A673 (cell line): ENCODE data around the gene FPGS. TPM values are rescaled to one million over a fixed set of nuclear protein-coding genes. Genes with fewer than 3 reads are reported as not detected.

Source experiments
- BruUV-seq: library from RNA; stranded (reverse); fragments of 400-500 nt; replicated peaks from 2 replicates; lab custom pipeline; 2021; lab: Mats Ljungman, UMichigan
- CTCF ChIA-PET: fragments of 300-600 bp; sonication (Branson Sonifier 250); formaldehyde crosslinking; loops from one replicate; lab custom pipeline; 2022; ENCODE audit warnings: antibody characterized with exemption; lab: Charles Lee
- POLR2A ChIA-PET: fragments of 300-600 bp; sonication (Branson Sonifier 250); formaldehyde crosslinking; loops from one replicate; lab custom pipeline; 2022; ENCODE audit warnings: antibody characterized with exemption; ENCODE audit not compliant: low non-redundant PET; lab: Charles Lee
- DNase-seq: peaks from one replicate; pipeline ENCODE4 v3.0.0-alpha.2; 2015; ENCODE audit warnings: low spot score
- H3K27ac ChIP-seq: fragments of 200-600 bp; sonication (generic); 2 replicates; pipeline ENCODE4 v1.5.1; 2016; ENCODE audit warnings: mixed run types, low read depth, mild to moderate bottlenecking, mixed read lengths, antibody characterized with exemption, low read length; ENCODE audit not compliant: poor library complexity, severe bottlenecking
- H3K27me3 ChIP-seq: fragments of 200-600 bp; sonication (generic); replicated peaks from 2 replicates; pipeline ENCODE4 v1.6.1; 2017; ENCODE audit warnings: mixed run types, low read depth, mild to moderate bottlenecking, mixed read lengths, antibody characterized with exemption, low read length; ENCODE audit not compliant: insufficient read depth, poor library complexity
- H3K36me3 ChIP-seq: fragments of 200-600 bp; sonication (generic); 2 replicates; pipeline ENCODE4 v1.6.1; 2016; ENCODE audit warnings: mixed run types, mild to moderate bottlenecking, mixed read lengths, antibody characterized with exemption, low read length; ENCODE audit not compliant: insufficient read depth, poor library complexity, severe bottlenecking
- H3K4me1 ChIP-seq: fragments of 200-600 bp; sonication (generic); 2 replicates; pipeline ENCODE4 v1.6.1; 2017; ENCODE audit warnings: mixed run types, mild to moderate bottlenecking, mixed read lengths, antibody characterized with exemption, low read length; ENCODE audit not compliant: insufficient read depth, poor library complexity, severe bottlenecking
- H3K4me3 ChIP-seq: fragments of 200-600 bp; sonication (generic); 2 replicates; pipeline ENCODE4 v1.5.1; 2016; ENCODE audit warnings: low read depth, mixed run types, mild to moderate bottlenecking, mixed read lengths, low read length; ENCODE audit not compliant: poor library complexity, severe bottlenecking
- H3K9me3 ChIP-seq: fragments of 200-600 bp; sonication (generic); 2 replicates; pipeline ENCODE4 v1.6.1; 2016; ENCODE audit warnings: mixed run types, low read depth, mild to moderate bottlenecking, mixed read lengths, antibody characterized with exemption, low read length; ENCODE audit not compliant: poor library complexity, severe bottlenecking
- CTCF ChIP-seq: fragments of 300-800, 200-600 bp; sonication (generic); conservative IDR thresholded peaks from 2 replicates; pipeline ENCODE4 v1.5.1; 2017; ENCODE audit warnings: low read depth, mild to moderate bottlenecking, antibody characterized with exemption, low read length, moderate library complexity, mixed read lengths
- EZH2 ChIP-seq: fragments of 200-600 bp; sonication (generic); IDR thresholded peaks from 2 replicates; pipeline ENCODE4 v1.6.1; 2017; ENCODE audit warnings: borderline replicate concordance, low read depth, mild to moderate bottlenecking, mixed read lengths, antibody characterized with exemption, low read length; ENCODE audit not compliant: poor library complexity, severe bottlenecking
- intact Hi-C: fragments of 100-400 bp; cut with micrococcal nuclease; formaldehyde crosslinking; loops from one replicate; pipeline ENCODE4 v1.10.0; 2022; ENCODE audit not compliant: unreplicated experiment
- microRNA-seq: library from miRNA; unstranded; fragments of <30 nt; microRNA quantifications from one replicate; pipeline ENCODE4 v1.2.0, GENCODE V29; 2021
- total RNA-seq: library from RNA; stranded (reverse); gene quantifications from 2 replicates; pipeline ENCODE4 v1.2.3, GENCODE V29; 2021

Gene FPGS
- total RNA-seq, 1 experiment from 2014 or later = 74.9 TPM

- no peaks in the 10 kb centered on the region for H3K9me3 ChIP-seq
- no peaks in the 10 kb centered on the region for H3K27me3 ChIP-seq
- H3K36me3 ChIP-seq = no peaks in the 10 kb centered on the region
- no peak for DNase-seq
- H3K4me3 ChIP-seq = no peak overlapping the region
- CTCF ChIA-PET = interaction anchor here (0.6 kb wide), 1 partner anchor 31 kb away, joined by 3 read pairs; no protein-coding TSS in a partner anchor
- no peak overlapping the region for H3K27ac ChIP-seq
- BruUV-seq = no TSS peak
- TF ChIP-seq CTCF (no peak), EZH2 (no peak)
- intact Hi-C loops = no loop called here
- no peaks in the 10 kb centered on the region for H3K4me1 ChIP-seq
- POLR2A ChIA-PET = no interaction called here
Observed at GRCh38 chr9:127862075-127863011, 59.7 kb downstream of the FPGS start.

GRCh38 chr9:127863191-127863621 is 60.5 kb downstream of the FPGS start:
- no peaks in the 10 kb centered on the region for H3K27me3 ChIP-seq
- DNase-seq = no peak
- intact Hi-C loops = no loop called here
- ChIA-PET CTCF (no interaction called here), POLR2A (no interaction called here)
- no peaks in the 10 kb centered on the region for H3K9me3 ChIP-seq
- BruUV-seq = no TSS peak
- TF ChIP-seq EZH2 = no peak
- TF ChIP-seq CTCF = no peak
- H3K4me1 ChIP-seq = no peaks in the 10 kb centered on the region
- no peaks in the 10 kb centered on the region for H3K36me3 ChIP-seq
- H3K4me3 ChIP-seq = no peak overlapping the region
- no peak overlapping the region for H3K27ac ChIP-seq

Small RNAs within 50 kb of the gene (microRNA-seq; reads per million reads assigned to microRNA genes)
- gene MIR2861 (not detected), gene MIR3960 (not detected)

Other genes starting within 250 kb of the FPGS start
- gene STXBP1, start 190.6 kb upstream of the FPGS start, total RNA-seq = 10.9 and 12.6 TPM in 2 replicates
- not detected in 2 replicates for gene CFAP157, start 95.9 kb upstream of the FPGS start, total RNA-seq
- gene PTRH1, start 87.2 kb upstream of the FPGS start, total RNA-seq = 9.3 and 10.7 TPM in 2 replicates
- not detected in 2 replicates for gene TTC16, start 86.8 kb upstream of the FPGS start, total RNA-seq
- 9.1 and 9.2 TPM in 2 replicates for gene TOR2A, start 67.6 kb upstream of the FPGS start, total RNA-seq
- gene SH2D3C, start 24.2 kb upstream of the FPGS start, total RNA-seq = not detected in 2 replicates
- 68.0 and 77.7 TPM in 2 replicates for gene CDK9, start 16.8 kb upstream of the FPGS start, total RNA-seq
- gene ENG, start 51.8 kb downstream of the FPGS start, total RNA-seq = 29.9 and 31.1 TPM in 2 replicates
- gene AK1, start 74.8 kb downstream of the FPGS start, total RNA-seq = 35.8 and 52.9 TPM in 2 replicates
- gene ST6GALNAC6, start 96.7 kb downstream of the FPGS start, total RNA-seq = 34.7 and 40.4 TPM in 2 replicates
- 11.8 and 15.8 TPM in 2 replicates for gene ST6GALNAC4, start 114.2 kb downstream of the FPGS start, total RNA-seq
- 2.6 and 3.9 TPM in 2 replicates for gene PIP5KL1, start 127.9 kb downstream of the FPGS start, total RNA-seq
- gene DPM2, start 135.0 kb downstream of the FPGS start, total RNA-seq = 51.5 and 52.9 TPM in 2 replicates
- 30.0 and 34.1 TPM in 2 replicates for gene EEIG1, start 178.1 kb downstream of the FPGS start, total RNA-seq